ENCODE results near the gene DNAH17. TPM values are rescaled to one million over a fixed set of nuclear protein-coding genes. Genes with fewer than 3 reads are reported as not detected.

The DNAH17 gene
- polyA plus RNA-seq, 1 experiment = not detected

- Histone ChIP-seq H3K27me3 (ENCODE audit: control insufficient read depth, insufficient read depth, low read length) (no peaks in the 10 kb centered on the region), H3K36me3 (ENCODE audit: control insufficient read depth, insufficient read depth, low read length) (peaks cover 47% of the 10 kb centered on the region), H3K4me3 (ENCODE audit: low read depth, low read length) (no peak overlapping the region)
- POLR2A ChIA-PET = no interaction called here
- no peak for DNase-seq (ENCODE audit: low read depth)
- no peak for TF ChIP-seq CTCF (IDR thresholded peaks at IDR 0.05; ENCODE audit: insufficient read depth, low read depth, low read length)
- CTCF ChIA-PET = interaction anchor here (0.6 to 1.5 kb wide), 2 partner anchors 23 to 734 kb away, joined by 3 to 4 read pairs; no protein-coding TSS in a partner anchor
These were observed 178.0 kb downstream of the DNAH17 start for GRCh38 chr17:78399028-78399692.

GRCh38 chr17:78398390-78398789 lies 178.8 kb downstream of the DNAH17 start:
- DNase-seq (ENCODE audit: low read depth) = no peak
- POLR2A ChIA-PET = interaction anchor here (0.5 kb wide), 1 partner anchor 14 kb away, joined by 12 read pairs; no protein-coding TSS in a partner anchor
- H3K27me3 ChIP-seq (ENCODE audit: control insufficient read depth, insufficient read depth, low read length) = no peaks in the 10 kb centered on the region
- CTCF ChIA-PET = interaction anchor here (1.5 kb wide), 1 partner anchor 24 kb away, joined by 4 read pairs; no protein-coding TSS in a partner anchor
- TF ChIP-seq CTCF (IDR thresholded peaks at IDR 0.05; ENCODE audit: insufficient read depth, low read depth, low read length) = no peak
- no peak overlapping the region for H3K4me3 ChIP-seq (ENCODE audit: low read depth, low read length)
- peaks cover 40% of the 10 kb centered on the region for H3K36me3 ChIP-seq (ENCODE audit: control insufficient read depth, insufficient read depth, low read length)

- CTCF ChIA-PET = interaction anchor here (1.5 kb wide), 1 partner anchor 24 kb away, joined by 4 read pairs; no protein-coding TSS in a partner anchor
- no peak for TF ChIP-seq CTCF (IDR thresholded peaks at IDR 0.05; ENCODE audit: insufficient read depth, low read depth, low read length)
- POLR2A ChIA-PET = no interaction called here
- Histone ChIP-seq H3K36me3 (ENCODE audit: control insufficient read depth, insufficient read depth, low read length) (peaks cover 35% of the 10 kb centered on the region), H3K4me3 (ENCODE audit: low read depth, low read length) (no peak overlapping the region), H3K27me3 (ENCODE audit: control insufficient read depth, insufficient read depth, low read length) (no peaks in the 10 kb centered on the region)
- no peak for DNase-seq (ENCODE audit: low read depth)
These were observed 179.5 kb downstream of the DNAH17 start for GRCh38 chr17:78397681-78398101.

GRCh38 chr17:78396441-78397337 lies 180.5 kb downstream of the DNAH17 start:
- no peak for DNase-seq (ENCODE audit: low read depth)
- ChIA-PET POLR2A (no interaction called here), CTCF (interaction anchor here (1.3 to 1.5 kb wide), 3 partner anchors 26 to 38 kb away, joined by 4 to 5 read pairs (median 4); no protein-coding TSS in a partner anchor)
- no peak for TF ChIP-seq CTCF (IDR thresholded peaks at IDR 0.05; ENCODE audit: insufficient read depth, low read depth, low read length)
- Histone ChIP-seq H3K36me3 (ENCODE audit: control insufficient read depth, insufficient read depth, low read length) (peaks cover 32% of the 10 kb centered on the region), H3K4me3 (ENCODE audit: low read depth, low read length) (no peak overlapping the region), H3K27me3 (ENCODE audit: control insufficient read depth, insufficient read depth, low read length) (no peaks in the 10 kb centered on the region)

- no peak for DNase-seq (ENCODE audit: low read depth)
- ChIA-PET CTCF (interaction anchor here (1.5 to 1.6 kb wide), 2 partner anchors 27 to 34 kb away, joined by 4 to 6 read pairs; no protein-coding TSS in a partner anchor), POLR2A (no interaction called here)
- Histone ChIP-seq H3K4me3 (ENCODE audit: low read depth, low read length) (no peak overlapping the region), H3K27me3 (ENCODE audit: control insufficient read depth, insufficient read depth, low read length) (no peaks in the 10 kb centered on the region), H3K36me3 (ENCODE audit: control insufficient read depth, insufficient read depth, low read length) (peaks cover 23% of the 10 kb centered on the region)
- TF ChIP-seq CTCF (IDR thresholded peaks at IDR 0.05; ENCODE audit: insufficient read depth, low read depth, low read length) = no peak
These were observed 182.0 kb downstream of the DNAH17 start for GRCh38 chr17:78395155-78395554.
